ENCODE measurements around the gene HS2ST1.

DNA sequence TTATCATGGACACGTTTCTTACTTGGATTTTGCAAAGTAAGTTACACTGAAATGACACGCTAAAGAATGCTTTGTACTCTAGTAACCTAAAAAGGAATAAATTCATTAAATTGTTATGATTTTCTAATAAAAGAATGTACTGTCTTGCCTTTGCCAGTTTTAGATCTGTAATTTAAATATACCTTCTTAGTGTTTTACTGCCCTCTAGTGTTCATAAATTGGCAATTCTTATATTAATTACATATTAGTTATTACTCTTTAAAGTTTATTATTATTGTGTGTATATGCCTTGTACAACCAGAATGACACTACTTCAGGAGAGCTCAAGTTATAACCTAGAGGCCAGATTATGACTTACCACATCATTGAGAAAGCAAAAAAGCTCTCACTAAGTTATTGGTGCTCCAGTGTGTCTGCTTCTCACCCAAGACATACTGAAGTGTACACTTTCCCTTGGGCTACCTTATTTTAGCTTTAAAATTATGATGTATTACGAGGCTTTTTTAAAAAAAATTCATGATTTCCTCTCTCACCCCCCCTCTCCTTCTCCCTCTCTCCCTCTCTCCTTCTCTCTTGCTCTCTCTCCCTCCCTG, 169.9 kb downstream of the HS2ST1 start:
- TF ChIP-seq BHLHE40 (IDR thresholded peaks at IDR 0.05; ENCODE audit: borderline replicate concordance) (no peak), FOXA1 (IDR thresholded peaks at IDR 0.05) (no peak), CTBP1 (IDR thresholded peaks at IDR 0.05; ENCODE audit: borderline replicate concordance) (no peak), TARDBP (IDR thresholded peaks at IDR 0.05) (no peak), SP1 (IDR thresholded peaks at IDR 0.05) (no peak), ARNT (IDR thresholded peaks at IDR 0.05) (no peak), FOXK2 (IDR thresholded peaks at IDR 0.05) (no peak), HDGF (IDR thresholded peaks at IDR 0.05; ENCODE audit: borderline replicate concordance) (no peak), SUZ12 (IDR thresholded peaks at IDR 0.05) (no peak), ELF4 (IDR thresholded peaks at IDR 0.05) (no peak)
